Measurements from ENCODE around the gene OR1F1. TPM values are rescaled to one million over a fixed set of nuclear protein-coding genes. Genes with fewer than 3 reads are reported as not detected.

Gene OR1F1
- total RNA-seq, 4 donors from 2014 or later: not detected

DNA sequence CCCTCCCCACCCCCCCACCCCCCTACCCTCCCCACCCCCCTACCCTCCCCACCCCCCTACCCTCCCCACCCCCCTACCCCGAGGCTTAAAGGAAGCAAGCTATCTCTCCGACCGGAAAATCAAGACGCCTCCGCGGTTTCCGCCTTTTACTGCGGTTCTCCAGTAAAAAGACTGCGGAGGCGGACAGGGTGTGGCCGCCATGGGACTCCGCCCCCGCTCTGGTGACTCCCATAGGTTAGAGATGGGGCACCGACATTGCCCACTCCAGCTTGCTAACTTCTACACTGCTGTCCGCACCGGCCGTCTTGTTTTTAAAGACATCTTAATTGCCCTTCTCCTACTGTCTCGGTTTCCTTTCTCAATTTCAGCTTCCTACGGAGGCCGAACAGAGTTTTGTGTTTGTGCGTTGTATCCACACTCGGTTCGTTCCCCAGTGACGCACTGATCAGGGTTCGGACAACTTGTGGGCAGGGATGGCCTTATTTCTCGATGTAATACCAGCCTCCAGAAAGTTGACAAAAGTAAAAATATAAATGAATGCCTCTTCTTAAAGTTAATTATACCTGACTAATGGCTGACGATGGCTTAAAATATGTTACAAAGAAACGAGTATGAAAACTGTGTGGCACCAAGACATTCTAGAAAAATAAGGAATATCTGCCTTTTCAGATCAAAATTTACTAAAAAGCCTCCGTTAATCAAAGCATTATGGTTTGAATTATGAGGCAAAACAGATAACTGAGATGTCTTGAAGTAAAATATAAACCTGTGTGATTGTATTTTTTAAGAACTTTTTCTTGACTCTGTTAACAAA is 48.1 kb downstream of the OR1F1 start:
- H3K36me3 ChIP-seq: peaks cover 10 to 23% of the 10 kb centered on the region in 2 donors
- H3K27me3 ChIP-seq: no peaks in the 10 kb centered on the region
- in situ Hi-C loops (cut with MboI; ENCODE audit: low sequenced_read_pairs in 4 of 4) (no loop called here), intact Hi-C loops (cut with DNase I; ENCODE audit: low total_unique reads) (loop anchor here (1.0 to 5.0 kb wide), 6 partner anchors 28 to 266 kb away; partner anchors contain the start of genes CLUAP1, TIGD7, ZNF174 and ZNF263)
- ATAC-seq: no peak
- TF ChIP-seq POLR2A (IDR thresholded peaks at IDR 0.05) (no peak), CTCF (IDR thresholded peaks at IDR 0.05 in 4 of 5, conservative IDR thresholded peaks at IDR 0.05 in 1 of 5) (no peak)
- peaks cover 12% of the 10 kb centered on the region in 2 donors for H3K4me1 ChIP-seq
- DNase-seq: no peak
- H3K4me3 ChIP-seq: no peak overlapping the region
- no peaks in the 10 kb centered on the region for H3K9me3 ChIP-seq
- H3K27ac ChIP-seq: no peak overlapping the region

- DNase-seq (no peak), ATAC-seq (no peak)
- H3K27me3 ChIP-seq: no peaks in the 10 kb centered on the region
- TF ChIP-seq CTCF (IDR thresholded peaks at IDR 0.05 in 4 of 5, conservative IDR thresholded peaks at IDR 0.05 in 1 of 5) (no peak), POLR2A (IDR thresholded peaks at IDR 0.05) (no peak)
- H3K27ac ChIP-seq: no peak overlapping the region
- in situ Hi-C loops (cut with MboI; ENCODE audit: low sequenced_read_pairs in 4 of 4): no loop called here
- intact Hi-C loops (cut with DNase I; ENCODE audit: low total_unique reads): no loop called here
- no peaks in the 10 kb centered on the region for H3K4me1 ChIP-seq
- H3K36me3 ChIP-seq: no peaks in the 10 kb centered on the region
- no peaks in the 10 kb centered on the region for H3K9me3 ChIP-seq
- H3K4me3 ChIP-seq: no peak overlapping the region
Observed at GRCh38 chr16:3241761-3242160, 53.8 kb downstream of the OR1F1 start.

- no peak overlapping the region for H3K4me3 ChIP-seq
- H3K27me3 ChIP-seq: no peaks in the 10 kb centered on the region
- intact Hi-C loops (cut with DNase I; ENCODE audit: low total_unique reads): no loop called here
- in situ Hi-C loops (cut with MboI; ENCODE audit: low sequenced_read_pairs in 4 of 4): no loop called here
- no peak overlapping the region for H3K27ac ChIP-seq
- no peaks in the 10 kb centered on the region for H3K9me3 ChIP-seq
- no peaks in the 10 kb centered on the region for H3K4me1 ChIP-seq
- TF ChIP-seq POLR2A (IDR thresholded peaks at IDR 0.05): no peak
- TF ChIP-seq CTCF (IDR thresholded peaks at IDR 0.05 in 4 of 5, conservative IDR thresholded peaks at IDR 0.05 in 1 of 5): no peak
- DNase-seq (no peak), ATAC-seq (no peak)
- no peaks in the 10 kb centered on the region for H3K36me3 ChIP-seq
Observed at GRCh38 chr16:3242709-3243108, 54.7 kb downstream of the OR1F1 start.

- in situ Hi-C loops (cut with MboI; ENCODE audit: low sequenced_read_pairs in 4 of 4): no loop called here
Observed at GRCh38 chr16:3243882-3244281, 55.9 kb downstream of the OR1F1 start.

More at GRCh38 chr16:3243882-3244281, 55.9 kb downstream of the OR1F1 start:
- TF ChIP-seq CTCF (IDR thresholded peaks at IDR 0.05 in 4 of 5, conservative IDR thresholded peaks at IDR 0.05 in 1 of 5) (no peak), POLR2A (IDR thresholded peaks at IDR 0.05) (no peak)
- H3K9me3 ChIP-seq: no peaks in the 10 kb centered on the region
- no peaks in the 10 kb centered on the region for H3K27me3 ChIP-seq
- intact Hi-C loops (cut with DNase I; ENCODE audit: low total_unique reads): no loop called here
- DNase-seq (no peak), ATAC-seq (no peak)
- no peak overlapping the region for H3K27ac ChIP-seq
- H3K4me3 ChIP-seq: no peak overlapping the region
- H3K4me1 ChIP-seq: no peaks in the 10 kb centered on the region
- H3K36me3 ChIP-seq: no peaks in the 10 kb centered on the region
